HEK293 (cell line): ENCODE data around the gene SPRR5.

Experiments
- CTCF ChIA-PET: fragments of 350-600 bp; formaldehyde crosslinking; extraction: SDS; loops from one replicate; lab custom pipeline; 2021; ENCODE audit warnings: antibody characterized with exemption; lab: Yijun Ruan, JAX
- POLR2A ChIA-PET: fragments of 300-600 bp; formaldehyde crosslinking; extraction: SDS; loops from one replicate; lab custom pipeline; 2020; ENCODE audit warnings: antibody characterized with exemption, inconsistent platforms; lab: Yijun Ruan, JAX
- H3K27ac ChIP-seq: fragments of 200-500 bp; sonication (Bioruptor generic); 2 replicates; pipeline ENCODE4 v1.5.1; 2014; ENCODE audit warnings: low read depth, low read length, control low read depth, inconsistent platforms; ENCODE audit errors: extremely low read depth
- H3K36me3 ChIP-seq, 2 experiments: fragments of 200-500 bp in 1 of 2; sonication (Bioruptor generic) in 1 of 2; 1 replicate in 1 of 2; 2 replicates in 1 of 2; pipeline ENCODE4 v1.5.1; 2014 to 2017; ENCODE audit warnings: inconsistent platforms in 2 of 2, low read length in 2 of 2; ENCODE audit not compliant: control insufficient read depth in 2 of 2, insufficient read depth in 1 of 2
- H3K4me1 ChIP-seq: fragments of 200-500 bp; sonication (Bioruptor generic); 2 replicates; pipeline ENCODE4 v1.5.1; 2014; ENCODE audit warnings: mild to moderate bottlenecking, low read length, inconsistent platforms; ENCODE audit not compliant: control insufficient read depth, insufficient read depth
- H3K4me3 ChIP-seq: 2 replicates; pipeline ENCODE4 v1.5.1; 2011; ENCODE audit warnings: low read depth, mild to moderate bottlenecking, control low read depth, low read length, moderate library complexity
- H3K9me3 ChIP-seq: fragments of 200-500 bp; sonication (Bioruptor generic); 2 replicates; pipeline ENCODE4 v1.5.1; 2014; ENCODE audit warnings: low read depth, low read length, inconsistent platforms; ENCODE audit not compliant: control insufficient read depth, insufficient read depth
- HOXD13 ChIP-seq: sonication (generic); formaldehyde crosslinking; IDR thresholded peaks from 2 replicates; pipeline ENCODE4 v1.8.0; 2022; ENCODE audit warnings: missing genetic modification reagents, borderline replicate concordance
- SP7 ChIP-seq: fragments of 450-650 bp; formaldehyde crosslinking; IDR thresholded peaks from 2 replicates; pipeline ENCODE4 v1.5.1; 2016; ENCODE audit warnings: missing biosample characterization, missing genetic modification characterization
- TRIM28 ChIP-seq: IDR thresholded peaks from 2 replicates; pipeline ENCODE4 v1.6.1; 2011; ENCODE audit warnings: low read length, control low read depth, borderline replicate concordance
- ZNF121 ChIP-seq: fragments of 450-650 bp; formaldehyde crosslinking; IDR thresholded peaks from 2 replicates; pipeline ENCODE4 v1.5.1; 2016; ENCODE audit warnings: missing biosample characterization, missing genetic modification characterization
- ZNF169 ChIP-seq: fragments of 450-650 bp; formaldehyde crosslinking; IDR thresholded peaks from 2 replicates; pipeline ENCODE4 v1.5.1; 2016; ENCODE audit warnings: missing biosample characterization, missing genetic modification characterization
- ZNF184 ChIP-seq: fragments of 450-650 bp; IDR thresholded peaks from 2 replicates; pipeline ENCODE4 v1.5.1; 2018; ENCODE audit warnings: missing biosample characterization, mild to moderate bottlenecking, missing genetic modification characterization
- ZNF211 ChIP-seq: fragments of 450-650 bp; formaldehyde crosslinking; IDR thresholded peaks from 2 replicates; pipeline ENCODE4 v1.5.1; 2016; ENCODE audit warnings: low read depth, missing biosample characterization, missing genetic modification characterization
- ZNF239 ChIP-seq: fragments of 450-650 bp; formaldehyde crosslinking; IDR thresholded peaks from 2 replicates; pipeline ENCODE4 v1.5.1; 2016; ENCODE audit warnings: missing biosample characterization, missing genetic modification characterization
- ZNF266 ChIP-seq: fragments of 450-650 bp; formaldehyde crosslinking; IDR thresholded peaks from 2 replicates; pipeline ENCODE4 v1.5.1; 2016; ENCODE audit warnings: missing biosample characterization, missing genetic modification characterization, low read depth
- ZNF341 ChIP-seq: fragments of 450-650 bp; formaldehyde crosslinking; IDR thresholded peaks from 2 replicates; pipeline ENCODE4; 2016; ENCODE audit warnings: low read depth, missing biosample characterization, missing genetic modification characterization
- ZNF354C ChIP-seq: fragments of 450-650 bp; formaldehyde crosslinking; IDR thresholded peaks from 2 replicates; pipeline ENCODE4 v1.5.1; 2016; ENCODE audit warnings: missing biosample characterization, missing genetic modification characterization, low read depth, borderline replicate concordance
- ZNF549 ChIP-seq: fragments of 450-650 bp; IDR thresholded peaks from 2 replicates; pipeline ENCODE4 v1.5.1; 2018; ENCODE audit warnings: missing biosample characterization, missing genetic modification characterization, mild to moderate bottlenecking, inconsistent platforms, moderate library complexity
- ZNF555 ChIP-seq: fragments of 450-650 bp; formaldehyde crosslinking; conservative IDR thresholded peaks from 2 replicates; pipeline ENCODE4 v1.5.1; 2017; ENCODE audit warnings: missing biosample characterization, mild to moderate bottlenecking, missing genetic modification characterization, inconsistent platforms
- ZNF560 ChIP-seq: fragments of 450-650 bp; formaldehyde crosslinking; IDR thresholded peaks from 2 replicates; pipeline ENCODE4 v1.5.1; 2017; ENCODE audit warnings: missing biosample characterization, missing genetic modification characterization, borderline replicate concordance
- ZNF621 ChIP-seq: fragments of 450-650 bp; formaldehyde crosslinking; IDR thresholded peaks from 2 replicates; pipeline ENCODE4 v1.5.1; 2017; ENCODE audit warnings: missing biosample characterization, missing genetic modification characterization
- ZNF664 ChIP-seq: fragments of 450-650 bp; formaldehyde crosslinking; IDR thresholded peaks from 2 replicates; pipeline ENCODE4 v1.5.1; 2016; ENCODE audit warnings: missing biosample characterization, missing genetic modification characterization
- ZNF76 ChIP-seq: fragments of 450-650 bp; formaldehyde crosslinking; IDR thresholded peaks from 2 replicates; pipeline ENCODE4; 2016; ENCODE audit warnings: low read depth, missing biosample characterization, missing genetic modification characterization, borderline replicate concordance
- ZNF777 ChIP-seq: fragments of 450-650 bp; formaldehyde crosslinking; IDR thresholded peaks from 2 replicates; pipeline ENCODE4 v1.5.1; 2017; ENCODE audit warnings: missing biosample characterization, missing genetic modification characterization, borderline replicate concordance
- ZNF791 ChIP-seq: fragments of 450-650 bp; formaldehyde crosslinking; IDR thresholded peaks from 2 replicates; pipeline ENCODE4 v1.5.1; 2016; ENCODE audit warnings: missing biosample characterization, missing genetic modification characterization
- TF ChIP-seq, protein P1 (sequence below): fragments of 450-650 bp; formaldehyde crosslinking; IDR thresholded peaks from 2 replicates; pipeline ENCODE4 v1.5.1; 2016; ENCODE audit warnings: missing biosample characterization, missing genetic modification characterization, borderline replicate concordance
- TF ChIP-seq, protein P2 (sequence below): fragments of 450-650 bp; formaldehyde crosslinking; optimal IDR thresholded peaks from 2 replicates; pipeline ENCODE3; 2016; ENCODE audit warnings: missing biosample characterization, mild to moderate bottlenecking, missing genetic modification characterization
- TF ChIP-seq, protein P3 (sequence below): fragments of 450-650 bp; formaldehyde crosslinking; IDR thresholded peaks from 2 replicates; pipeline ENCODE4 v1.5.1; 2016; ENCODE audit warnings: missing biosample characterization, missing genetic modification characterization, borderline replicate concordance

Gene SPRR5

DNA sequence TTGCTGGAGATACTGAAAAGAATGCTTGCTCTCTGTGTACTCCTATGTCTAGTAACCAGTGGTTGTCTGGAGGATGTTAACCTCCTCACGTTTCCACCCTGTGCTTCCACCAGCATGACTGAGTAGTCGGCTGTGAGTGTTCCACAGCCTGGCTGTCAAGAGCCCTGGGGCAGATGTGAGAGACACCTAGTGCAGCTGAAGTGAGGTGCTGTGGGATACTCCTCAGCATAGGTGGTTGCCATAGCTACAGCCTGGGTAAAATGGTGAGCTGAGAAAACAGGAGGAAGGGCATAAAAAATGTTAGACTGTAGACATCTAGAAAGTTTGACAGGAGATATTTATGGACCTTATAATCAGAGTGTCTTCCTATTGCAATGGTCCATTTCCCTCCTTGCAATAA, 22.8 kb upstream of the SPRR5 start (continued):
- TF ChIP-seq, protein P1, sequence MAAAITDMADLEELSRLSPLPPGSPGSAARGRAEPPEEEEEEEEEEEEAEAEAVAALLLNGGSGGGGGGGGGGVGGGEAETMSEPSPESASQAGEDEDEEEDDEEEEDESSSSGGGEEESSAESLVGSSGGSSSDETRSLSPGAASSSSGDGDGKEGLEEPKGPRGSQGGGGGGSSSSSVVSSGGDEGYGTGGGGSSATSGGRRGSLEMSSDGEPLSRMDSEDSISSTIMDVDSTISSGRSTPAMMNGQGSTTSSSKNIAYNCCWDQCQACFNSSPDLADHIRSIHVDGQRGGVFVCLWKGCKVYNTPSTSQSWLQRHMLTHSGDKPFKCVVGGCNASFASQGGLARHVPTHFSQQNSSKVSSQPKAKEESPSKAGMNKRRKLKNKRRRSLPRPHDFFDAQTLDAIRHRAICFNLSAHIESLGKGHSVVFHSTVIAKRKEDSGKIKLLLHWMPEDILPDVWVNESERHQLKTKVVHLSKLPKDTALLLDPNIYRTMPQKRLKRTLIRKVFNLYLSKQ (tag by site-specific recombination), result no peak

DNA sequence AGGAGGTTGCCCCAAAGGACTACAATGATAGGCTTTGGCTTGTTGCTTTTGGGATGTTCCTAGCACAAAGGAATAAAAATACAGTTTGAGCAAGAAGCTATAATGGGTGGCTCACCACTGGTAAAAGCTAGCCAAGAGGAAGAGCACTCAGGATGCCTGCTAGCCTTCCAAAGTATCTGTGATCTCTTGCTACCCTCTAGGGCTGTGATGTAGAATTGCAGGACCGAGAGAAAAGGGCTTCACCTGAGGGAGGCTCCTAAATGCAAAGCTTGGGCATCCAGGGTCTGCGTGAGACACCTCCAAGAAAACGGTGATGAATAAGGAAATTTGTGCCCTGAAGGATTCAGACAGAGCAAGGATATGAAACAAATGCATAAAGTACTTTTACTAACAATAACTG, 20.9 kb upstream of the SPRR5 start:
- POLR2A ChIA-PET, result no interaction called here
- Histone ChIP-seq H3K9me3 (no peaks in the 10 kb centered on the region), H3K36me3 (no peaks in the 10 kb centered on the region), H3K4me3 (no peak overlapping the region), H3K4me1 (no peaks in the 10 kb centered on the region), H3K27ac (no peak overlapping the region)
- CTCF ChIA-PET, result interaction anchor here (0.5 to 2.2 kb wide), 14 partner anchors 9 to 431 kb away, joined by 3 to 15 read pairs (median 5); partner anchors contain the start of gene SMCP
- TF ChIP-seq TRIM28, result peak; percentile 83; the same call in 1 of the 2 replicates
- TF ChIP-seq, protein P2, sequence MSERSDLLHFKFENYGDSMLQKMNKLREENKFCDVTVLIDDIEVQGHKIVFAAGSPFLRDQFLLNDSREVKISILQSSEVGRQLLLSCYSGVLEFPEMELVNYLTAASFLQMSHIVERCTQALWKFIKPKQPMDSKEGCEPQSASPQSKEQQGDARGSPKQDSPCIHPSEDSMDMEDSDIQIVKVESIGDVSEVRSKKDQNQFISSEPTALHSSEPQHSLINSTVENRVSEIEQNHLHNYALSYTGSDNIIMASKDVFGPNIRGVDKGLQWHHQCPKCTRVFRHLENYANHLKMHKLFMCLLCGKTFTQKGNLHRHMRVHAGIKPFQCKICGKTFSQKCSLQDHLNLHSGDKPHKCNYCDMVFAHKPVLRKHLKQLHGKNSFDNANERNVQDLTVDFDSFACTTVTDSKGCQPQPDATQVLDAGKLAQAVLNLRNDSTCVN (tag by site-specific recombination), result no peak

DNA sequence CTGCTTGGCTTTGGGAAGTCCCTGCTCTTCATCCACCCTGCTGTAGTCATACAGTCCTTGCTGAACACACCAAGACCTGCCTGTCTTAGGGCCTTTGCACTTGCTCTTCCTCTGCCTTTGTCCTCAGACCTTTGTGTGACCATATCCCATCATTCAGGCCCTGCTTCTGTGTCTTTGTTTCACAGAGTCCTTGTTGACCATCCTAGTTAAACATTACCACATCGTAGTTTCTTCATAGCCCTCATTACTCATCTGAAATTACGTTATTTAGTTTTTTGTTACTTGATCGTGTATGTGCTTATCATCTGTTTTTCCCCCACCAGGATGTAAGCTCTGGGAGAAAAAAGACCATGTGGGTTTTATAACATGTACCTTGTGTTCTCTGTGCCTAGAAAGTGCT, 18.3 kb upstream of the SPRR5 start:
- CTCF ChIA-PET, result interaction anchor here (0.6 to 0.8 kb wide), 3 partner anchors 24 to 269 kb away, joined by 3 read pairs; no protein-coding TSS in a partner anchor
- no peaks in the 10 kb centered on the region for H3K4me1 ChIP-seq
- POLR2A ChIA-PET, result no interaction called here
- H3K27ac ChIP-seq, result no peak overlapping the region
- no peaks in the 10 kb centered on the region for H3K9me3 ChIP-seq
- H3K4me3 ChIP-seq, result no peak overlapping the region
- H3K36me3 ChIP-seq, result no peaks in the 10 kb centered on the region
- TF ChIP-seq, protein P3, sequence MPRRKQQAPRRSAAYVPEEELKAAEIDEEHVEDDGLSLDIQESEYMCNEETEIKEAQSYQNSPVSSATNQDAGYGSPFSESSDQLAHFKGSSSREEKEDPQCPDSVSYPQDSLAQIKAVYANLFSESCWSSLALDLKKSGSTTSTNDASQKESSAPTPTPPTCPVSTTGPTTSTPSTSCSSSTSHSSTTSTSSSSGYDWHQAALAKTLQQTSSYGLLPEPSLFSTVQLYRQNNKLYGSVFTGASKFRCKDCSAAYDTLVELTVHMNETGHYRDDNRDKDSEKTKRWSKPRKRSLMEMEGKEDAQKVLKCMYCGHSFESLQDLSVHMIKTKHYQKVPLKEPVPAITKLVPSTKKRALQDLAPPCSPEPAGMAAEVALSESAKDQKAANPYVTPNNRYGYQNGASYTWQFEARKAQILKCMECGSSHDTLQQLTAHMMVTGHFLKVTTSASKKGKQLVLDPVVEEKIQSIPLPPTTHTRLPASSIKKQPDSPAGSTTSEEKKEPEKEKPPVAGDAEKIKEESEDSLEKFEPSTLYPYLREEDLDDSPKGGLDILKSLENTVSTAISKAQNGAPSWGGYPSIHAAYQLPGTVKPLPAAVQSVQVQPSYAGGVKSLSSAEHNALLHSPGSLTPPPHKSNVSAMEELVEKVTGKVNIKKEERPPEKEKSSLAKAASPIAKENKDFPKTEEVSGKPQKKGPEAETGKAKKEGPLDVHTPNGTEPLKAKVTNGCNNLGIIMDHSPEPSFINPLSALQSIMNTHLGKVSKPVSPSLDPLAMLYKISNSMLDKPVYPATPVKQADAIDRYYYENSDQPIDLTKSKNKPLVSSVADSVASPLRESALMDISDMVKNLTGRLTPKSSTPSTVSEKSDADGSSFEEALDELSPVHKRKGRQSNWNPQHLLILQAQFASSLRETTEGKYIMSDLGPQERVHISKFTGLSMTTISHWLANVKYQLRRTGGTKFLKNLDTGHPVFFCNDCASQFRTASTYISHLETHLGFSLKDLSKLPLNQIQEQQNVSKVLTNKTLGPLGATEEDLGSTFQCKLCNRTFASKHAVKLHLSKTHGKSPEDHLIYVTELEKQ (tag by site-specific recombination), result no peak
- TF ChIP-seq ZNF555, result no peak
- no peak for TF ChIP-seq SP7
- no peak for TF ChIP-seq ZNF169 (tag by site-specific recombination)
- TF ChIP-seq ZNF549 (tag by site-specific recombination), result no peak
- TF ChIP-seq ZNF621, result no peak
- no peak for TF ChIP-seq ZNF239 (tag by site-specific recombination)
- no peak for TF ChIP-seq ZNF664 (tag by site-specific recombination)
- TF ChIP-seq ZNF777 (tag by site-specific recombination), result no peak
- no peak for TF ChIP-seq ZNF211 (tag by site-specific recombination)

DNA sequence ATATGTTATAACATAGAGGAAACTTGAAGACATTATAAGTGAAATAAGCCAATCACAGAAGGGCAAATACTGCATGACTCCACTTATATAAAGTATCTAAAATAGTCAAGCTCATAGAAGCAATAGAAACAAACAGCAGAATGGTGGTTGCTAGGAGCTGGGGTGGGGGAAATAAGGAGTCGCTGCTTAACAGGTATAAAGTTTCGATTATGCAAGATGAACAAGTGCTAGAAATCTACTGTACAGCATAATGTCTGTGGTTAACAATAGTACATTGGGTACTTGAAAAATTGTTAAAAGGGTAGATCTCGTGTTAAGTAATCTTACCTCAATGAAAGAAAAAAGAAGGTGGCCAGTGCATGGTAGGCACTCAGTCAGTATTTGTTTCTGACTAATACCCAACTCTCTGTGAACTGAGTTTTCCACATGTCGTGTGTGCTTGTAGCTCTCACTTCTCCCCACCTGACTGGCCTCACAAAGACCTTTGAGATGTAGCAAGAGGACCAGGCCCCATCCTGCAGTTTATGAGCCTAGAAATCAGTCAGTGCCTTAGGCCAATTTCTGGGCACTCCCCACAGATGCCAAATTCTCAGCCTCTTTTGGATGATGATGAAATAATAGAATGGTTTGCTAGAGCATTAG, 14.7 kb upstream of the SPRR5 start:
- ChIA-PET CTCF (no interaction called here), POLR2A (no interaction called here)
- Histone ChIP-seq H3K36me3 (no peaks in the 10 kb centered on the region), H3K9me3 (no peaks in the 10 kb centered on the region), H3K4me1 (no peaks in the 10 kb centered on the region), H3K27ac (no peak overlapping the region), H3K4me3 (no peak overlapping the region)
- no peak for TF ChIP-seq ZNF76
- TF ChIP-seq ZNF341 (tag by site-specific recombination), result no peak
- TF ChIP-seq ZNF354C (tag by site-specific recombination), result no peak
- TF ChIP-seq ZNF121, result no peak
- TF ChIP-seq ZNF184 (tag by site-specific recombination), result no peak
- no peak for TF ChIP-seq ZNF791 (tag by site-specific recombination)
- no peak for TF ChIP-seq ZNF560 (tag by site-specific recombination)
- TF ChIP-seq ZNF266 (tag by site-specific recombination), result no peak
- no peak for TF ChIP-seq HOXD13 (CRISPR knock-in tag)
